ENCODE results near the gene VWA2. TPM values are rescaled to one million over a fixed set of nuclear protein-coding genes. Genes with fewer than 3 reads are reported as not detected.

VWA2 gene
- total and polyA plus RNA-seq, 2 of the 4 experiments (the other 2 are of a cell fraction), result not detected

- no peaks in the 10 kb centered on the region for H3K9me1 ChIP-seq (ENCODE audit: insufficient read depth, low read length)
- no TSS peak for BruUV-seq (replicated peaks)
- intact Hi-C loops (cut with micrococcal nuclease), result no loop called here
- no peak for DNase-seq
- in situ Hi-C loops (cut with MboI; ENCODE audit: low sequenced_read_pairs), result no loop called here
- H3K36me3 ChIP-seq (ENCODE audit: control insufficient read depth, insufficient read depth, low read length), result no peaks in the 10 kb centered on the region
- H4K20me1 ChIP-seq (ENCODE audit: insufficient read depth, low read length), result no peaks in the 10 kb centered on the region
- no peak overlapping the region for H2BK20ac ChIP-seq (ENCODE audit: low read depth, low read length)
- H4K5ac ChIP-seq (ENCODE audit: low read depth, low read length), result no peak overlapping the region
- H3K27ac ChIP-seq (ENCODE audit: insufficient read depth, low read length), result no peak overlapping the region
- peak overlapping the region; percentile 51 for H2AFZ ChIP-seq (replicated peaks; ENCODE audit: low read length, poor library complexity)
- no peak for ATAC-seq (ENCODE audit: low read depth)
- H2AK5ac ChIP-seq (ENCODE audit: low read depth, low read length), result no peak overlapping the region
- no peak overlapping the region for H2BK5ac ChIP-seq (ENCODE audit: low read depth, low read length, poor library complexity, severe bottlenecking)
- dilution Hi-C loops (cut with HindIII; ENCODE audit: low sequenced_read_pairs, unreplicated experiment), result no loop called here
- POLR2A ChIA-PET (ENCODE audit: unreplicated experiment), result no interaction called here
- no CpG with 5 or more reads among the region's 11 CpGs for WGBS, 2 experiments (ENCODE audit: extremely low coverage in 2 of 2, insufficient read length in 1 of 2)
- no peak overlapping the region for H3K56ac ChIP-seq (ENCODE audit: extremely low read depth, insufficient read depth, low read length)
- H3K9ac ChIP-seq (ENCODE audit: low read depth, low read length), result no peak overlapping the region
- no peak overlapping the region for H2AK9ac ChIP-seq (replicated peaks; ENCODE audit: low read depth, low read length, poor library complexity)
- no peaks in the 10 kb centered on the region for H3K79me1 ChIP-seq (ENCODE audit: low read depth in 1 of 2, low read length in 2 of 2)
- H3K4me2 ChIP-seq (ENCODE audit: low read depth, low read length), result no peak overlapping the region
- no peak overlapping the region for H2BK15ac ChIP-seq (ENCODE audit: low read depth, low read length)
- CTCF ChIA-PET, result no interaction called here
- TF ChIP-seq MAZ (IDR thresholded peaks at IDR 0.05; ENCODE audit: borderline replicate concordance, low read depth, low read length), result no peak
- TF ChIP-seq MXI1 (IDR thresholded peaks at IDR 0.05; ENCODE audit: borderline replicate concordance, low read depth, low read length), result no peak
- TF ChIP-seq CTCF (conservative IDR thresholded peaks at IDR 0.05; ENCODE audit: low read depth, low read length), result no peak
- no peak for TF ChIP-seq NFE2L2 (IDR thresholded peaks at IDR 0.05; ENCODE audit: low read depth, low read length)
- TF ChIP-seq CEBPB (IDR thresholded peaks at IDR 0.05; ENCODE audit: low read depth, low read length), result no peak
- no peak for TF ChIP-seq CHD1 (IDR thresholded peaks at IDR 0.05; ENCODE audit: low read depth, low read length)
- no peak for TF ChIP-seq MAFK (IDR thresholded peaks at IDR 0.05; ENCODE audit: low read depth, low read length)
- no peak for TF ChIP-seq ELK1 (IDR thresholded peaks at IDR 0.05; ENCODE audit: borderline replicate concordance, low read depth, low read length)
- no peak for TF ChIP-seq RAD21 (IDR thresholded peaks at IDR 0.05; ENCODE audit: low read length)
- TF ChIP-seq POLR2A (IDR thresholded peaks at IDR 0.05; ENCODE audit: low read depth, low read length), result no peak
- H3K23ac ChIP-seq (ENCODE audit: low read depth, low read length), result no peak overlapping the region
- no peak overlapping the region for H3K4me3 ChIP-seq (ENCODE audit: insufficient read depth, low read depth, low read length)
- H3K27me3 ChIP-seq (ENCODE audit: control insufficient read depth, insufficient read depth, low read length), result peaks cover 22% of the 10 kb centered on the region
- H4K91ac ChIP-seq (ENCODE audit: insufficient read depth, low read depth, low read length), result no peak overlapping the region
- H2BK120ac ChIP-seq (ENCODE audit: low read depth, low read length), result no peak overlapping the region
- no peak overlapping the region for H3K18ac ChIP-seq (ENCODE audit: low read depth, low read length)
- no peak overlapping the region for H3K4ac ChIP-seq (ENCODE audit: low read depth, low read length)
- H3K9me3 ChIP-seq (ENCODE audit: control insufficient read depth, insufficient read depth, low read length), result no peaks in the 10 kb centered on the region; the same call in 1 of the 2 replicates
- no peak overlapping the region for H3K14ac ChIP-seq (replicated peaks; ENCODE audit: low read depth, low read length)
- no peak overlapping the region for H4K8ac ChIP-seq (ENCODE audit: low read depth in 2 of 2, low read length in 2 of 2)
- 0 out of 2 replicates have a peak, but pooled peaks cover 3% of the 10 kb centered on the region for H3K4me1 ChIP-seq (ENCODE audit: control insufficient read depth, insufficient read depth, low read length)
Observed at GRCh38 chr10:114313866-114314265, 74.8 kb downstream of the VWA2 start.
